T-helper 17 cell (primary cell): Measurements from ENCODE around the gene TUBA1A. TPM values are rescaled to one million over a fixed set of nuclear protein-coding genes. Genes with fewer than 3 reads are reported as not detected.
"Not testable (repeated sequence)": the region's sequence is repeated elsewhere in the genome, so short reads cannot be mapped to it uniquely, and the experiment has no call there.

ENCODE experiments used
- ATAC-seq: fragments of 150-1000 bp; cut with Tn5 transposase; 2 replicates; pipeline ENCODE4 v1.10.0; 2021; ENCODE audit warnings: mild to moderate bottlenecking, moderate library complexity
- DNase-seq, 3 donors: peaks; one replicate each; pipeline versions ENCODE4 v3.0.0 to v3.0.0-alpha.2; 2020 to 2021
- H3K9me3 ChIP-seq: one replicate; pipeline ENCODE4 v1.7.0; 2013; ENCODE audit warnings: low read length, mild to moderate bottlenecking; ENCODE audit not compliant: control insufficient read depth, poor library complexity, severe bottlenecking
- H3K27ac Mint-ChIP-seq: one replicate; pipeline ENCODE4 v1.8.0; 2022; ENCODE audit warnings: mild to moderate bottlenecking, moderate library complexity, mixed read lengths
- H3K27me3 Mint-ChIP-seq: one replicate; pipeline ENCODE4 v1.8.0; 2022; ENCODE audit warnings: mixed read lengths
- H3K36me3 Mint-ChIP-seq: one replicate; pipeline ENCODE4 v1.8.0; 2022; ENCODE audit warnings: low read depth, mixed read lengths
- H3K4me1 Mint-ChIP-seq: one replicate; pipeline ENCODE4 v1.8.0; 2022; ENCODE audit warnings: mild to moderate bottlenecking, mixed read lengths
- H3K4me3 Mint-ChIP-seq: one replicate; pipeline ENCODE4 v1.8.0; 2022; ENCODE audit warnings: mild to moderate bottlenecking, moderate library complexity, mixed read lengths
- total RNA-seq, 4 donors: library from RNA in 2 of 4; stranded (reverse) in 2 of 4; gene quantifications; one replicate each; pipeline ENCODE4 v1.2.3 and lab custom pipeline; 2022 to 2026

Gene TUBA1A
- total RNA-seq, 2 donors from 2014 or later: 282 to 416 TPM

DNA sequence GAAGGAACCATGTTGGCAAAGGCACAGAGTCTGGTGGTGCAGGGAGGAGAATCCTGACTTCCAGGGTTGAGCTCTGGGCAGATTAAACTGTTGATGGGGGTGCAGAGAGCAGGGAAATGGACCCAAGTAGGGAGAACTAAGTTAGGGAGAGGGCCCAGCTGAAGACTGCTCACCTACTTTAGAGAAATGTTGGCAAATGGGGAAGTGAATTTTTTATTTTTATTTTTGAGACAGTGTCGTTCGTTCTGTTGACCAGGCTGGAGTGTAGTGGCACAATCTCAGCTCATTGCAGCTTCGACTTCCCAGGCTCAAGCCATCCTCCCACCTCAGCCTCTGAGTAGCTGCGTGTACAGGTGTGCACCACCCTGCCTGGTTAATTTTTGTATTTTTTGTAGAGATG, 32.1 kb upstream of the TUBA1A start:
- Mint-ChIP-seq H3K4me3 (no peak overlapping the region), H3K27me3 (no peaks in the 10 kb centered on the region), H3K27ac (no peak overlapping the region), H3K4me1 (peaks cover 9% of the 10 kb centered on the region), H3K36me3 (no peaks in the 10 kb centered on the region)
- no peak for DNase-seq
- ATAC-seq: no peak
- H3K9me3 ChIP-seq: no peaks in the 10 kb centered on the region

DNA sequence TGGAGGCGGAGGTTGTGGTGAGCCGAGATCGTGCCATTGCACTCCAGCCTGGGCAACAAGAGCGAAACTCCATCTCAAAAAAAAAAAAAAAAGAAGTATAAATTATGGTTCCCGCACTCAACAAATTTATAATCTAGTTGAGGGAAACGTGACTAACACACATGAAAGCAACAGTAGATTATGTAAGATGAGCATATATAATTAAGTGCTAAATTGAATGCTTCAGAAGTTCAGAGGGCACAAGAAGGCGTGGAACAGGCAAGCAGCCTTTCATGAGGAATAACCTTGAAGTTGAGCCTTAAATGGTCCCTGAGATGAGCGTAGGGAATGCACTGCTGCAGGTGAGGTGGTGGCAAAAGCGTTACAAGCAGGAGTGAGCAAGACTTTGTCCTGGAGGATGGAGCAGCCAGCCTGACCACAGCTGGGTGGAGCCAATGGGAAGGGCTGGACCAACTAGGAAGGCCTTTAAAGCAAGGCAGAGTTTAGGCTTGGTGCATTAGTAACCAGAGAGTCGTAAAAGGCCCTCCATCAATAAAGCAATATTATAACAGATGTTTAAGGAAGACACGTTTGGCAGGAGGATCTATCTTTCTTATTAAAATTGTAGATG, 30.6 kb upstream of the TUBA1A start:
- H3K27ac Mint-ChIP-seq: no peak overlapping the region
- H3K4me3 Mint-ChIP-seq: no peak overlapping the region
- peaks cover 11% of the 10 kb centered on the region for H3K4me1 Mint-ChIP-seq

DNA sequence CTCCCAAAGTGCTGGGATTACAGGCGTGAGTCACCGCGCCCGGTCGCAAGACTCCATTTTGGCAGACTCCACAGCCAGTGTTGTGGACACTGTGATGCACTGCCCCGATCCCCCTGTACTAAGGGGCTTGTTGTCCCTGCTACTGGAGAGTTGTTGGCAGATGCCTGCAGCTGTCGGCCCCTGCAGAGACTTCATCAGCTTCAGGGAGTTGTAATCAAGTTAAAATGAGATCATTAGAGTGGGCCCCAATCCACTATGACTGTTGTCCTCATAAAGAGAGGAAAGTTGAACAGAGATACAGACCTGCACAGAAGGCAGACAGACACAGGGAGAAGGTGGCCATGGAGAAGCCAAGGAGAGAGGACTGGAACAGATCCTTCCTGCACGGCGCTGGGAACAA, 23.7 kb upstream of the TUBA1A start:
- Mint-ChIP-seq H3K4me3 (no peak overlapping the region), H3K27me3 (peaks cover 8% of the 10 kb centered on the region), H3K36me3 (no peaks in the 10 kb centered on the region), H3K27ac (no peak overlapping the region), H3K4me1 (peaks cover 2% of the 10 kb centered on the region)
- no peaks in the 10 kb centered on the region for H3K9me3 ChIP-seq
- ATAC-seq (no peak), DNase-seq (no peak)

More for the DNA sequence above, 30.6 kb upstream of the TUBA1A start:
- ATAC-seq: no peak
- H3K27me3 Mint-ChIP-seq: peaks cover 4% of the 10 kb centered on the region
- DNase-seq: no peak
- no peaks in the 10 kb centered on the region for H3K36me3 Mint-ChIP-seq
- H3K9me3 ChIP-seq: no peaks in the 10 kb centered on the region

DNA sequence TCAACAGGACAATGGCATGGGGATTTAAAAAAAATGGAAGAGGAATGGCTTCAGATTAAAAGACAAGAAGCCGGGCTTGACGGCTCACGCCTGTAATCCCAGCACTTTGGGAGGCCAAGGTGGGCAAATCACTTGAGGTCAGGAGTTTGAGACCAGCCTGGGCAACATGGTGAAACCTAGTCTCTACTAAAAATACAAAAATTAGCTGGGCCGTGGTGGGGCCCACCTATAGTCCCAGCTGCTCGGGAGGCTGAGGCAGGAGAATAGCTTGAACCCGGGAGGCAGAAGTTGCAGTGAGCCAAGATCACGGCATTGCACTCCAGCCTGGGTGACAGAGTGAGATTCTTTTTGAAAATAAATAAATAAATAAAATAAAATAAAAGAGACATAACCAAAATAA, 21.8 kb upstream of the TUBA1A start:
- DNase-seq: not testable (repeated sequence)

DNA sequence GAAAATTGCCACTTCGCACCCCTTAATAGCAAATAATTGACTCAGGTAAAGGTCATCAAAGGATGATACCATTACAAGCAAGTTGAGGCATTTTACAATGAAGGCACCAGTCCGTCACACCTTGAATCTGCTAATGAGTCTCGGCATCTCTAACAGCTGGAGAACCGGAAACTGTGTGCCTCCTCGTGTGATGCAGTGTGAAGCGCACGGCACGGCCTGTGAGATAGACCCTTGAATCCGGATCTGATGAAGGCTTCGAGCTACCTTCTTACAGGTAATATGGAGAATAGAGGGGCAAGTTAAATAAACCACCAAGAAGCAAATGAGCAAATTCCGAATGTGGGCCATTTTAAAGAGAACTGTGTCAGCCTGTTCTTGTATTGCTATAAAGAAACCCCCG, 19.8 kb upstream of the TUBA1A start:
- no peak for DNase-seq
- ATAC-seq: no peak
- no peak overlapping the region for H3K27ac Mint-ChIP-seq

More for the DNA sequence above, 21.8 kb upstream of the TUBA1A start:
- H3K9me3 ChIP-seq, H3K36me3 Mint-ChIP-seq, H3K27me3 Mint-ChIP-seq, H3K4me1 Mint-ChIP-seq, ATAC-seq, H3K4me3 Mint-ChIP-seq, H3K27ac Mint-ChIP-seq: not testable (repeated sequence)

DNA sequence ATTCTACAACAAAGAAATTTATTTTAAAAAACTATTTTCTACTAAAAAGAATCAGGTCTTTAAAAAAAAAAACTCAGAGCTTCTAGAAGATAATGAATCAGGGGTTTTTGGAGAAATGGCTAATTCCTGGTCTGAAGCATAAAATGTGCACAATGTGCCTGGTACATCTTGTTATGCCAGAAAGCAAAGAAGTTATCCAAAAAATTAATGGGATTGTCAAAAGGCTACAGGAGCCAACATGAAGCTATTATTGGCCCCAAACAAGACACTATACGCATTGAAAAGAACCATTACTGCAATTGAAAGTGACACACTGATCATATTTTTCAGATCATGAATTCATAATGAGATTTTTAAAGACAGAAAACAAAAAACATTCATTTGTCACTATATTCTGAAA, 19.3 kb upstream of the TUBA1A start:
- no peak overlapping the region for H3K27ac Mint-ChIP-seq
- no peaks in the 10 kb centered on the region for H3K9me3 ChIP-seq
- no peak for ATAC-seq
- H3K4me1 Mint-ChIP-seq: no peaks in the 10 kb centered on the region
- H3K4me3 Mint-ChIP-seq: no peak overlapping the region
- H3K27me3 Mint-ChIP-seq: peaks cover 4% of the 10 kb centered on the region
- no peak for DNase-seq
- H3K36me3 Mint-ChIP-seq: no peaks in the 10 kb centered on the region

More for the DNA sequence above, 19.8 kb upstream of the TUBA1A start:
- no peaks in the 10 kb centered on the region for H3K4me1 Mint-ChIP-seq
- H3K36me3 Mint-ChIP-seq: no peaks in the 10 kb centered on the region
- no peak overlapping the region for H3K4me3 Mint-ChIP-seq
- H3K9me3 ChIP-seq: no peaks in the 10 kb centered on the region
- peaks cover 4% of the 10 kb centered on the region for H3K27me3 Mint-ChIP-seq

DNA sequence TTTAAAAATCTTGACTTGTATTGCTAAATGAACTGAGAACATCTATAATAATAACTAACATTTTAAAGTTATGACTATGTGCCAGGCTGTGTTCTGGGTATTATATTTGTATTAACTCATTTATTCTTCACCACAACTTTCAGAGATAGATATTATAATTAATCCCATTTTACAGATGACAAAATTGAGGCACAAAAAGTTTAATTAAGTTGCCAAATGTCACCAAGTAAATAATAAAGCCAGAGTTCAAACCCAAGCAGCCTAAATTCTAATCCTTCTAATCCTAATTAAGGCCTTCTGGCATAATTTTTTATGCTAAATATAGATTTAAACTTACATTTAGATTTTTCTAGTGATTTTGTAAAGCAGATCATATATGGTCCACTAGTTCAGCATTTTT, 17.5 kb upstream of the TUBA1A start:
- DNase-seq (no peak), ATAC-seq (no peak)
- H3K9me3 ChIP-seq: no peaks in the 10 kb centered on the region
- no peak overlapping the region for H3K4me3 Mint-ChIP-seq
- no peak overlapping the region for H3K27ac Mint-ChIP-seq
- no peaks in the 10 kb centered on the region for H3K27me3 Mint-ChIP-seq
- peaks cover 5% of the 10 kb centered on the region for H3K4me1 Mint-ChIP-seq
- H3K36me3 Mint-ChIP-seq: no peaks in the 10 kb centered on the region

DNA sequence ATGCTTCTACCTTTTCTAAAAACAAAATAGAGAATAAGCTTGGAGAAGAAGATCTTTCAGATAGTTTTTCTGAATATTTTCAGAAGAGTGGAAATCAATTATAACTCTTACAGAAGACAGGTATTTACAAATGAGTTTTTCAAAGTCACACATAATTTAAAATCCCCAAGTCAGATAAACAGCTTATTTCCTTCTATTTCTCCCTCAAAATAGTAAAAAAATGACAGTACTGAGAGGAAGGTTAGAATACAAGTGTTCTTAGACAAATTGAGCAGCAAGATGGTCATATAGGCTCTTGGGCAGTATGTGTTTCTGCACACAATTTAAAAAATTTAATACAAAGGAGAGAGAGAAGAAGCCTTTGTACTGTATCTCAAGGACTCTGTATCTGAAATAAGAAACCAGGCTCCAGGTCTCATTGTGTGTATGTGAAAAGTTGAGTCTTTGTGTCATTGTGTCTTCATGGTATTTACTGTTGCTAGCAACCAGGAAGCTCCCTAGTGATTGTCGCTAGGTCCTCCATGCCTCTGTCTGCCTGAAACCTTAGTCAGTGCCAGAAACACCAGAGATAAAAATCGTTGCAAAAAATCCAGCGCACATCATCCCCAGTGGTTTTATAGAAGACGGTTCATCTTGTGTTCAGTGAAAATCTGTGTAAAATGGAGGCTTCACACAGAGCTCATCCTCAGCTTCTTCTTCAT, 12.9 kb upstream of the TUBA1A start:
- H3K4me3 Mint-ChIP-seq: no peak overlapping the region

DNA sequence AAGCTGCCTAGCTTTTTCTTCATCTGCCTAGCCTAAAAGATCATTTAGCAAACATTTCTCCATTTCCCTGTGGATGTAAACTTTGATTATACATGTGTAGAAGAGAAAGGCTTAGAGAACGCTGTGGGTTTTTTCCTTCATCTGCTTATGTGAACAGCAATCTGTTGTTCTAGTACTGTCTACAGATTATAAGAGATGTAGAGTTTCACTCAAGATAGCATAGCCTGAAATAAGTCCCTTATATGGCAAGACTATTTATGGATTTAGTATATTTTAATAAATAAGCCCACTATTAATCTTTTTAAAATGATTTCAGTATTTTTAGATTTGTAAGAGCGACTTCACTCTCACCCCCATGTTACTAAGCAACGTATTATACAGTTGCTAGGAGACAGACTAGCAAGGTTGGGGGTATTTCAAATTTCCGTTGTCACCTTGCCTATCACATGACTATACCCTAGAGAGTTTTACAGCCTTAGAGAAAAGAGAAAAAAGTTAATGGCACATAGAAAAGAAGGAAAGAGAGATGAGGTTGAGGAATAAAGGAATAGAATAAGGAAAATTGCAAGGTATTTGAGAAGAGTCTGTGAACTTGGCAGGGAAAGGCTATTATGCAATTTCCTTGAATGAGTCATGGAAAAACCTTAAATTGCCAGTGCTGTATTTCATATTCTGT, 12.2 kb upstream of the TUBA1A start:
- Mint-ChIP-seq H3K27ac (peak overlapping the region; percentile 78), H3K27me3 (peaks cover 12% of the 10 kb centered on the region), H3K36me3 (peaks cover under 1% of the 10 kb centered on the region), H3K4me3 (no peak overlapping the region), H3K4me1 (peaks cover 8% of the 10 kb centered on the region)
- no peak for DNase-seq
- H3K9me3 ChIP-seq: no peaks in the 10 kb centered on the region
- peak; percentile 92 for ATAC-seq

More for the DNA sequence above, 12.9 kb upstream of the TUBA1A start:
- no peaks in the 10 kb centered on the region for H3K9me3 ChIP-seq
- DNase-seq (no peak), ATAC-seq (peak; percentile 51)
- no peaks in the 10 kb centered on the region for H3K36me3 Mint-ChIP-seq
- peaks cover 11% of the 10 kb centered on the region for H3K27me3 Mint-ChIP-seq
- H3K27ac Mint-ChIP-seq: peak overlapping the region; percentile 78
- H3K4me1 Mint-ChIP-seq: peaks cover 8% of the 10 kb centered on the region

DNA sequence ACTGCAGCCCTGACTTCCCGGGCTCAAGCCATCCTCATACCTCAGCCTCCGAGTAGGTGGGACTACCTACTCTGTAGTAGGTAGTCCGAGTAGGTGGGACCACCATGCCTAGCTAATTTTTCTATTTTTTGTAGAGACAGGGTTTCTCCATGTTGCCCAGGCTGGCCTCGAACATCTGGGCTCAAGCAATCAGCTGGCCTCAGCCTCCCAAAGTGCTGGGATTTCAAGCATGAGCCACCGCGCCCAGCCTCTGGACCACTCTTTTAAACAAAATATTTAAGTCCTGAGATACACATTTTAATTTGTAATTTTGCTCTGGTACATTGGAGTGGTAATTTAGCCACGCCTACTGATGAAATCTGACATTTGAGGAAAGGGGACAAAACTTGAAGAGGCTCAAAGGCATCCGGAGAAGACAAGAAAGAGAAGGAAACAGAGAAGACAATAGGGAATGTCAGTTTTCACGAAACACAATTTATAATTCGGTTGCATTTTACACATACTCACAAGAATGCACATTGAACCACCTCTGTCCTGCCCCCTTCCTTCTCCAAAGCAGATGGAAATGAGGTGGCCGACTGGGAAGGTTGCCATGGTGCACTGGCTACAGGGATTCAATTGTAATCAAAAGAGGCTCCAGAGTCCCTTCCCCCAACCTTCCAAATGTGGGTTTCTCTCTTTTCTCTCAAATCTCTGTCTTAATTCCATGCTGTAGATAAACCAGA, 9.7 kb upstream of the TUBA1A start:
- Mint-ChIP-seq H3K4me3 (no peak overlapping the region), H3K4me1 (peaks cover 8% of the 10 kb centered on the region), H3K27ac (no peak overlapping the region), H3K27me3 (peaks cover 19% of the 10 kb centered on the region), H3K36me3 (peaks cover 3% of the 10 kb centered on the region)
- DNase-seq (no peak), ATAC-seq (no peak)
- H3K9me3 ChIP-seq: no peaks in the 10 kb centered on the region

DNA sequence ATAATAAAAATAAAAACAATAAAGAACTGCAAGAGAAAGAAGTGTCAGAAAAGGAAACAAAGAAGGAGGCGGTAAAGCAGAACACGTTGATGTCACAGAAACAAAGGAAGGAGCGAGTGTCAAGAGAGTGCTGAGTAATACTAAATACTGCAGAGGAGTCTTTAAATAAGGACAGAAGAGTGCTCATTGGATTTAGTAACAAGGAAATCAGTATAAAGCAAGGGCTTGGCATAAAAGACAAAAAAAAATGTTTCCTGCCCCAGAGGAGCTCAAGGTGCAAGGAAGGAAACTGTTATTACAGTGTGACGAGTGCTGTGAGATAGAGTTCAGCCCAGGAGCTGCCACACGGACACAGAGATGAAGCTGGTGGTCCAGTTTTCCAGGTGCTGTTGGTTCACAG, 8.4 kb upstream of the TUBA1A start:
- Mint-ChIP-seq H3K27ac (no peak overlapping the region), H3K4me1 (peaks cover 8% of the 10 kb centered on the region), H3K4me3 (no peak overlapping the region), H3K36me3 (peaks cover 3% of the 10 kb centered on the region), H3K27me3 (peaks cover 19% of the 10 kb centered on the region)
- H3K9me3 ChIP-seq: no peaks in the 10 kb centered on the region
- no peak for ATAC-seq
- no peak for DNase-seq

DNA sequence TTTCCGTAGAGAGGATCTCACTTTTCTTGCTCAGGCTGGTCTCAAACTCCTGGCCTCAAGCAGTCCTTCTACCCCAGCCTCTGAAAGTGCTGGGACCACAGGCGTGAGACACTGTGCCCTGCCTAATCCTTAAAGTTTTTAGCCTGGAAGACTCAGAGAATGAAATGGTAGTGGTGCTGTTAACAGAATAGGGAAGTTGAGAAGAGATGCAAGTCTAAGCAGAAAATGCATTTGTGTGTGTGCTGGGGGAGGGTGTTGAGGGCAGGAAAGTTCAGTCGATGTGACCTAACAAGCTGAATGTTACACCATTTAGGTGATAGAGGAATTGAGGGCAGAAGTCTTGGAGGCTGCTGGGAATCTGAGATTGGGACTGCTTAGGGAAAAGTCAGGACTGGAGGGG, 6.9 kb upstream of the TUBA1A start:
- H3K4me1 Mint-ChIP-seq: no peaks in the 10 kb centered on the region
- ATAC-seq (no peak), DNase-seq (no peak)
- peaks cover 19% of the 10 kb centered on the region for H3K27me3 Mint-ChIP-seq
- no peak overlapping the region for H3K27ac Mint-ChIP-seq
- H3K9me3 ChIP-seq: no peaks in the 10 kb centered on the region
- H3K4me3 Mint-ChIP-seq: no peak overlapping the region
- peaks cover 3% of the 10 kb centered on the region for H3K36me3 Mint-ChIP-seq

DNA sequence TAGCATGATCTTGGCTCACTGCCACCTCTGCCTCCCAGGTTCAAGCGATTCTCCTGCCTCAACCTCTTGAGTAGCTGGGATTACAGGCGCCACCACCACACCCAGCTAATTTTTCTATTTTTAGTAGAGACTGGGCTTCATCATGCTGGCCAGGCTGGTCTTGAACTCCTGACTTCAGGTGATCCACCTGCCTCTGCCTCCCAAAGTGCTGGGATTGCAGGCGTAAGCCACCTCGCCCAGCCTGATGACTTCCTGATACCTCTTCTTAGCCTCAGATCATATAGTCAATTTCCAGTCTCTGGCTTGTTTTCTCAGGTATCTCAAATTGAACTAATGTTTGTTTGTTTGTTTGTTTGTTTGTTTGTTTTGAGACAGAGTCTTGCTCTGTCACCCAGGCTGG, 4.9 kb upstream of the TUBA1A start:
- not testable (repeated sequence) for H3K27ac Mint-ChIP-seq, H3K36me3 Mint-ChIP-seq, H3K9me3 ChIP-seq, ATAC-seq, H3K4me3 Mint-ChIP-seq, DNase-seq, H3K4me1 Mint-ChIP-seq
- H3K27me3 Mint-ChIP-seq: peaks cover 13% of the 10 kb centered on the region
